Suprapubic skin (tissue), 4 donors: Measurements from ENCODE around the gene C1orf50.

Experiments used
- POLR2A ChIP-seq, 2 donors: fragments of 450-650 bp; IDR thresholded peaks; one replicate each; pipeline ENCODE4 v1.6.1; 2017; ENCODE audit warnings: antibody characterized with exemption in 2 of 2, mild to moderate bottlenecking in 2 of 2, moderate library complexity in 2 of 2
- POLR2AphosphoS5 ChIP-seq, 3 donors: sonication (generic); formaldehyde crosslinking; IDR thresholded peaks; one replicate each; pipeline ENCODE4 v1.6.1; 2017; ENCODE audit warnings: antibody characterized with exemption in 3 of 3
- TF ChIP-seq, protein P1 (sequence below), 2 donors: fragments of 200-600 bp in 1 of 2; fragments of 450-650 bp in 1 of 2; sonication (generic) in 1 of 2; IDR thresholded peaks; one replicate each; pipeline ENCODE4 v1.5.1; 2016 to 2019; ENCODE audit warnings: antibody characterized with exemption in 2 of 2, mild to moderate bottlenecking in 1 of 2, moderate library complexity in 1 of 2

DNA sequence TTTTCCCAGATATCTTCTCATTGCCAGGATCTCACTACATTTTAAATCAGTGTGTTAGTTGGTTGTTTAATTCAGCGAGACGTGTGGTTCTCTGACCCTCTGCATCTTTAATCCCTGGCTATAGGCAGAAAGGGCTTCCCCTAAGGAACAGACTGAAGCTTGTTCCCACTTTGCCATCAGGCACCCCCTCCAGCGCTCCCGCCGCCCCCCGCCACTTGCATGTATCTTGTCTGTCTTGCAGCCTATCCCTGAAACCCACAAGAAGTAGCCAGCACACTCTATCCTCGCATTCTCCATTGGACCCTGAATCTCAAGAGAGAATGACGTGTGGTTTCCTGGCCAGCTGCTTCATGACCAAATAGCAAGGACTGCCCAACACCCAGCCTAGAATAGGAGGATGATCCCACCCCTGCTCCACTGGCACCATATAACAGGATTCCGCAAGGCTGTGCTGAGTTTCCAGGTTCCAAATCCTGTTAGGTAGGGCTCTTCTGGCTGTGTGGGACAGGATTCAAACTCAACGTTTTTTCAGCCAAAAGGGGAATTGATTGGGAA, 34.8 kb upstream of the C1orf50 start:
- TF ChIP-seq POLR2A (IDR thresholded peaks at IDR 0.05) (no peak), POLR2AphosphoS5 (IDR thresholded peaks at IDR 0.05) (no peak)
- TF ChIP-seq, protein P1, sequence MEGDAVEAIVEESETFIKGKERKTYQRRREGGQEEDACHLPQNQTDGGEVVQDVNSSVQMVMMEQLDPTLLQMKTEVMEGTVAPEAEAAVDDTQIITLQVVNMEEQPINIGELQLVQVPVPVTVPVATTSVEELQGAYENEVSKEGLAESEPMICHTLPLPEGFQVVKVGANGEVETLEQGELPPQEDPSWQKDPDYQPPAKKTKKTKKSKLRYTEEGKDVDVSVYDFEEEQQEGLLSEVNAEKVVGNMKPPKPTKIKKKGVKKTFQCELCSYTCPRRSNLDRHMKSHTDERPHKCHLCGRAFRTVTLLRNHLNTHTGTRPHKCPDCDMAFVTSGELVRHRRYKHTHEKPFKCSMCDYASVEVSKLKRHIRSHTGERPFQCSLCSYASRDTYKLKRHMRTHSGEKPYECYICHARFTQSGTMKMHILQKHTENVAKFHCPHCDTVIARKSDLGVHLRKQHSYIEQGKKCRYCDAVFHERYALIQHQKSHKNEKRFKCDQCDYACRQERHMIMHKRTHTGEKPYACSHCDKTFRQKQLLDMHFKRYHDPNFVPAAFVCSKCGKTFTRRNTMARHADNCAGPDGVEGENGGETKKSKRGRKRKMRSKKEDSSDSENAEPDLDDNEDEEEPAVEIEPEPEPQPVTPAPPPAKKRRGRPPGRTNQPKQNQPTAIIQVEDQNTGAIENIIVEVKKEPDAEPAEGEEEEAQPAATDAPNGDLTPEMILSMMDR (IDR thresholded peaks at IDR 0.05), result no peak
